KMS-11 (cell line): ENCODE results near the gene SPTBN1.

Source experiments
- H2AFZ ChIP-seq: fragments of 200-600 bp; sonication (generic); 2 replicates; pipeline ENCODE4 v1.6.1; 2016; ENCODE audit warnings: antibody characterized with exemption, mixed run types, low read depth
- H3K27ac ChIP-seq: fragments of 200-600 bp; sonication (generic); 2 replicates; pipeline ENCODE4 v1.6.1; 2016; ENCODE audit warnings: mild to moderate bottlenecking, mixed run types
- H3K27me3 ChIP-seq: fragments of 200-600 bp; sonication (generic); 2 replicates; pipeline ENCODE4 v1.6.1; 2017; ENCODE audit warnings: mild to moderate bottlenecking, low read depth, mixed run types, moderate library complexity; ENCODE audit not compliant: insufficient read depth
- H3K36me3 ChIP-seq: fragments of 200-600 bp; sonication (generic); 2 replicates; pipeline ENCODE4 v1.6.1; 2017; ENCODE audit warnings: mild to moderate bottlenecking, mixed run types; ENCODE audit not compliant: insufficient read depth
- H3K4me1 ChIP-seq: fragments of 200-600 bp; sonication (generic); 2 replicates; pipeline ENCODE4 v1.6.1; 2016; ENCODE audit warnings: mild to moderate bottlenecking, low read depth, mixed run types; ENCODE audit not compliant: poor library complexity, severe bottlenecking
- H3K4me2 ChIP-seq: fragments of 200-600 bp; sonication (generic); 2 replicates; pipeline ENCODE4 v1.7.0; 2016; ENCODE audit warnings: mild to moderate bottlenecking, mixed run types
- H3K4me3 ChIP-seq: fragments of 200-600 bp; sonication (generic); IDR thresholded peaks from 2 replicates; pipeline ENCODE4 v1.6.1; 2017; ENCODE audit warnings: low read depth, low read length, mixed read lengths; ENCODE audit not compliant: insufficient read depth
- H3K79me2 ChIP-seq: fragments of 200-600 bp; sonication (generic); 2 replicates; pipeline ENCODE4 v1.6.1; 2016; ENCODE audit warnings: low read depth, mixed run types; ENCODE audit not compliant: insufficient read depth
- H3K9ac ChIP-seq: fragments of 200-600 bp; sonication (generic); 2 replicates; pipeline ENCODE4 v1.6.1; 2016; ENCODE audit warnings: mild to moderate bottlenecking, mixed run types
- H4K20me1 ChIP-seq: fragments of 200-600 bp; sonication (generic); 2 replicates; pipeline ENCODE4 v1.6.1; 2016; ENCODE audit warnings: mild to moderate bottlenecking, mixed run types; ENCODE audit not compliant: insufficient read depth
- TF ChIP-seq, protein P1 (sequence below): fragments of 200-600 bp; sonication (generic); conservative IDR thresholded peaks from 2 replicates; pipeline ENCODE4 v1.6.1; 2017; ENCODE audit warnings: low read depth, mild to moderate bottlenecking, antibody characterized with exemption, low read length, moderate library complexity, mixed read lengths

SPTBN1 gene

DNA sequence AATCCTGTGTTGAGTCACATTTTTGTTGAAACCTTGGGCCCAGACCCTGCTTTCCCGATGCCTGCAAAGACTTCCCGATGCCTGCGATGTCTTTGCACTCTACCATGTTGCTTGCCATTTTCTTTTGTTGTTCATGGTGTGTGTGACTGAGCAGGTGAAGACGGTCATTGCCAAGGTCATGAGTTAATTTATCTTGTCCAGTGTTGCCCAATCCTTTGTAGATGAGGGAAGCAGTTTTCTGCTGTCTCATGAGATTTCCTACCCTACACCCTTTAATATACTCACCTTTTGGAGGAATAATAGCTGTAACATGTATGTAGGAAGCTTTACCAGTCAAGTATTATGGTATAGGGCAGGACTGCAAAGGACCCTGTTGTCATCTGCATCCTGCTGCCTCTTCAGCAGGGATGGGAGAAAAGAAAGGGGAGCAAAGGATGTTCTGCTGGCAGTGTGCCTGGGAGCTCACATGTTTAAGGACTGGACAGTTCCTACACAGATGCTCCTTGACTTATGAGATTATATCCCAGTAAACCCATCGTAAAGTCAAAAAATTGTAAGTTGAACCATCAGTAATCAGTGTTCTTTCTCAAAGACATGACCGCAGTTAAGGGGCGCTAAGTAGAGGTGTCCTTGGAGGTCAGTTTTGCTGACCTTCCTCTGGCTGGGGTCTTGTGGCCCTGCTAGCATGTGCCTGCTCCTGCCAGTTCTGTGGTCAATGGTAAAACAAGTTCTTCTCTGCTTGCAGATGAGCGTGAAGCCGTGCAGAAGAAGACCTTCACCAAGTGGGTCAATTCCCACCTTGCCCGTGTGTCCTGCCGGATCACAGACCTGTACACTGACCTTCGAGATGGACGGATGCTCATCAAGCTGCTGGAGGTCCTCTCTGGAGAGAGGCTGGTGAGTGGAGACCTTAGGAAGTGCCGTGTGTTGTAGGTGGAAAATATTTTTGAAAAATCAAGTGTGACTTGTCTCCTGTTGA lies 142.5 kb downstream of the SPTBN1 start:
- Histone ChIP-seq H3K9ac (no peak overlapping the region), H3K4me2 (no peak overlapping the region), H3K36me3 (no peaks in the 10 kb centered on the region; the same call in 1 of the 2 replicates), H3K27me3 (no peaks in the 10 kb centered on the region), H3K79me2 (peaks cover 100% of the 10 kb centered on the region), H3K4me3 (no peak overlapping the region), H3K4me1 (peaks cover 89% of the 10 kb centered on the region), H4K20me1 (peaks cover 40% of the 10 kb centered on the region), H3K27ac (no peak overlapping the region), H2AFZ (no peak overlapping the region)
- TF ChIP-seq, protein P1, sequence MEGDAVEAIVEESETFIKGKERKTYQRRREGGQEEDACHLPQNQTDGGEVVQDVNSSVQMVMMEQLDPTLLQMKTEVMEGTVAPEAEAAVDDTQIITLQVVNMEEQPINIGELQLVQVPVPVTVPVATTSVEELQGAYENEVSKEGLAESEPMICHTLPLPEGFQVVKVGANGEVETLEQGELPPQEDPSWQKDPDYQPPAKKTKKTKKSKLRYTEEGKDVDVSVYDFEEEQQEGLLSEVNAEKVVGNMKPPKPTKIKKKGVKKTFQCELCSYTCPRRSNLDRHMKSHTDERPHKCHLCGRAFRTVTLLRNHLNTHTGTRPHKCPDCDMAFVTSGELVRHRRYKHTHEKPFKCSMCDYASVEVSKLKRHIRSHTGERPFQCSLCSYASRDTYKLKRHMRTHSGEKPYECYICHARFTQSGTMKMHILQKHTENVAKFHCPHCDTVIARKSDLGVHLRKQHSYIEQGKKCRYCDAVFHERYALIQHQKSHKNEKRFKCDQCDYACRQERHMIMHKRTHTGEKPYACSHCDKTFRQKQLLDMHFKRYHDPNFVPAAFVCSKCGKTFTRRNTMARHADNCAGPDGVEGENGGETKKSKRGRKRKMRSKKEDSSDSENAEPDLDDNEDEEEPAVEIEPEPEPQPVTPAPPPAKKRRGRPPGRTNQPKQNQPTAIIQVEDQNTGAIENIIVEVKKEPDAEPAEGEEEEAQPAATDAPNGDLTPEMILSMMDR = no peak

DNA sequence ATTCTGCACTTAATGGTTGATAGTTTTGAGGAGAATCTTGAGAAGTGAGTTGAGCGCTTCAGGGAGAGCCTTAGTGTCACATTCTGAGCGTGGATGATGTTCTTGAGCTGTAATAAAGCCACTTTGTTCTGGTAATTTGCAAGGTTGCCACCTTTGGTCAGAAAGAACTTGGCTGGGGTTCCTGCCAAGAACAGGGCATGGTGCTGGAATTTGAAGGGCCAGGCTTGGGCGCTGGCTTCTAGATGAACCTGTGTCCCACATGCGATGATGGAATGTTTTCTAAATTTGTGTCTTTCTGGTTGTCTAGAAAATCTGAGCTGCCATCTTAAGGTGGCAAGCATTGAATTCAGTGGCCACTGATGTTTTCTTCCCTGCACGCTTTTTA lies 143.2 kb downstream of the SPTBN1 start:
- no peak overlapping the region for H3K4me2 ChIP-seq
- H4K20me1 ChIP-seq = peaks cover 39% of the 10 kb centered on the region
- TF ChIP-seq, protein P1 = no peak
- no peaks in the 10 kb centered on the region; the same call in 1 of the 2 replicates for H3K36me3 ChIP-seq
- H2AFZ ChIP-seq = no peak overlapping the region
- H3K27me3 ChIP-seq = no peaks in the 10 kb centered on the region
- no peak overlapping the region for H3K9ac ChIP-seq
- peaks cover 91% of the 10 kb centered on the region for H3K4me1 ChIP-seq
- H3K79me2 ChIP-seq = peaks cover 100% of the 10 kb centered on the region
- no peak overlapping the region for H3K27ac ChIP-seq
- no peak overlapping the region for H3K4me3 ChIP-seq

DNA sequence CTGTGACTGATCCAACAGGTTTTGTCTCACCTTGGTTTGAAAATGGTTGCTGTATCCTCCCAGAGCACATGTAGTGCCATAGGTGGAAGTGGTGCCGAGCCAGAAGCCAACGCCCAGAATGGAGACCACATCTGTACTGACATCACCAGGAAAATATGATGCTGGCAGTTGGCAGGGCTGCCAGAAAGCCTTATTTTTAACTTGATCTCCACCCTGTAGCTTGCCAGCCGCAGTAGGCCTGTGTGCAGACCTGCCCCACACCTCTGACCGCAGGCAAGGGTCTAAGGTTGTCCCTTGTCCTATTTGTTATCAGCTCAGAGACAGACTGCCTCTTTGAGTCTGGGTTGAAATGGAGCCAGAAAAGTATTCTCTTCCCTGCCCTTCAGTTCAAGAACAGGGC lies 143.8 kb downstream of the SPTBN1 start:
- peaks cover 39% of the 10 kb centered on the region for H4K20me1 ChIP-seq
- H3K4me2 ChIP-seq = no peak overlapping the region
- no peak overlapping the region for H3K9ac ChIP-seq
- no peaks in the 10 kb centered on the region; the same call in 1 of the 2 replicates for H3K36me3 ChIP-seq
- TF ChIP-seq, protein P1 = no peak
- H3K4me1 ChIP-seq = peaks cover 87% of the 10 kb centered on the region
- H3K4me3 ChIP-seq = no peak overlapping the region
- no peak overlapping the region for H2AFZ ChIP-seq
- H3K79me2 ChIP-seq = peaks cover 100% of the 10 kb centered on the region
- H3K27ac ChIP-seq = no peak overlapping the region
- H3K27me3 ChIP-seq = no peaks in the 10 kb centered on the region

DNA sequence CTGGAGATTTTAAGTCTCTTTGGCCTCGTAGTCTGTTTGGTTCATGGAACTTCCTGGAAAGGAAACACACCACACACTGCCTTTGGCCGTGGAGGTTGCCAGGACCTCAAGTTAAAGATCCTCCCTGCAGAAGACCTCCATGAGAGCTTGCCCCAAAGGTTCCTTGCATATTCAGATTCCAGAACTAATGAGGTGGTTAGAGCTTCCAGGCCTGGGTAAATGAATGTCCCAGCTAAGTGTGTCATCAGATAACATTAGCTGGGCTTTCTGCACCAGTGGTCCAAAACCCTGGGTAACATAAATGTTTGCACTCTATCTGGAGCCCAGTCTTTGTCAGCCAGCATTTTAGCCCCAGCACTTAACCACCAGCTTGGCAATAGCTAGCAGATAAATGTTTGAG lies 145.2 kb downstream of the SPTBN1 start:
- TF ChIP-seq, protein P1 = no peak
- Histone ChIP-seq H3K9ac (no peak overlapping the region), H3K27me3 (no peaks in the 10 kb centered on the region), H3K79me2 (peaks cover 100% of the 10 kb centered on the region), H3K36me3 (no peaks in the 10 kb centered on the region; the same call in 1 of the 2 replicates), H4K20me1 (peaks cover 39% of the 10 kb centered on the region), H3K4me1 (peaks cover 75% of the 10 kb centered on the region), H2AFZ (no peak overlapping the region), H3K4me2 (no peak overlapping the region), H3K27ac (no peak overlapping the region), H3K4me3 (no peak overlapping the region)
